Neural progenitor cell (in vitro differentiated cells): ENCODE results near the gene TMEM266. TPM values are rescaled to one million over a fixed set of nuclear protein-coding genes. Genes with fewer than 3 reads are reported as not detected.

Experiments used
- DNase-seq: peaks from one replicate; pipeline ENCODE4 v3.0.0-alpha.2; 2016; ENCODE audit warnings: low spot score
- H2AFZ ChIP-seq: fragments of 200-600 bp; sonication (generic); replicated peaks from 2 replicates; pipeline ENCODE4 v1.6.1; 2016; ENCODE audit warnings: antibody characterized with exemption
- H3F3A ChIP-seq: fragments of 200-600 bp; sonication (generic); 2 replicates; pipeline ENCODE4 v1.6.1; 2016; ENCODE audit warnings: antibody characterized with exemption, low read depth
- H3K27ac ChIP-seq: fragments of 200-600 bp; sonication (generic); 2 replicates; pipeline ENCODE4 v1.5.1; 2016; ENCODE audit warnings: mild to moderate bottlenecking
- H3K27me3 ChIP-seq: fragments of 200-600 bp; sonication (generic); 2 replicates; pipeline ENCODE4 v1.6.1; 2016; ENCODE audit warnings: mild to moderate bottlenecking, moderate library complexity
- H3K36me3 ChIP-seq: fragments of 200-600 bp; sonication (generic); 2 replicates; pipeline ENCODE4 v1.5.1; 2016
- H3K4me1 ChIP-seq: fragments of 200-600 bp; sonication (generic); 2 replicates; pipeline ENCODE4 v1.6.1; 2016; ENCODE audit warnings: mixed run types
- H3K4me2 ChIP-seq: fragments of 200-600 bp; sonication (generic); 2 replicates; pipeline ENCODE4 v1.6.1; 2016
- H3K4me3 ChIP-seq: fragments of 200-600 bp; sonication (generic); 2 replicates; pipeline ENCODE4 v1.5.1; 2016
- H3K79me2 ChIP-seq: fragments of 200-600 bp; sonication (generic); 2 replicates; pipeline ENCODE4 v1.6.1; 2016; ENCODE audit warnings: low read depth
- H3K9ac ChIP-seq: fragments of 200-600 bp; sonication (generic); 2 replicates; pipeline ENCODE4 v1.6.1; 2016
- H3K9me3 ChIP-seq: fragments of 200-600 bp; sonication (generic); 2 replicates; pipeline ENCODE4 v1.5.1; 2016; ENCODE audit warnings: low read depth
- H4K20me1 ChIP-seq: fragments of 200-600 bp; sonication (generic); 2 replicates; pipeline ENCODE4 v1.6.1; 2016; ENCODE audit warnings: low read depth
- H3K27ac Mint-ChIP-seq: 3 replicates; pipeline ENCODE4 v1.8.0; 2021; ENCODE audit warnings: mixed read lengths
- H3K27me3 Mint-ChIP-seq: 2 replicates; pipeline ENCODE4 v1.8.0; 2022; ENCODE audit warnings: low read depth, mild to moderate bottlenecking, inconsistent platforms, moderate library complexity, mixed read lengths; ENCODE audit not compliant: insufficient read depth
- H3K36me3 Mint-ChIP-seq: 3 replicates; pipeline ENCODE4 v1.8.0; 2021; ENCODE audit warnings: mixed read lengths
- H3K4me1 Mint-ChIP-seq: 3 replicates; pipeline ENCODE4 v1.8.0; 2021; ENCODE audit warnings: mixed read lengths
- H3K4me3 Mint-ChIP-seq: 3 replicates; pipeline ENCODE4 v1.8.0; 2021; ENCODE audit warnings: mild to moderate bottlenecking, moderate library complexity, mixed read lengths
- H3K9me3 Mint-ChIP-seq: 3 replicates; pipeline ENCODE4 v1.8.0; 2020; ENCODE audit warnings: mixed read lengths
- CTCF ChIP-seq: fragments of 200-600 bp; sonication (generic); IDR thresholded peaks from 2 replicates; pipeline ENCODE4 v1.5.1; 2017; ENCODE audit warnings: antibody characterized with exemption, mild to moderate bottlenecking
- EZH2 ChIP-seq: fragments of 200-600 bp; sonication (generic); IDR thresholded peaks from 2 replicates; pipeline ENCODE4 v1.6.1; 2017; ENCODE audit warnings: antibody characterized with exemption, mild to moderate bottlenecking, moderate library complexity
- EZH2phosphoT487 ChIP-seq: fragments of 200-600 bp; sonication (generic); IDR thresholded peaks from 2 replicates; pipeline ENCODE4 v1.6.1; 2017; ENCODE audit warnings: antibody characterized with exemption
- total RNA-seq: library from RNA; depleted of rRNA; stranded (reverse); fragments of >200 nt; gene quantifications from 2 replicates; pipeline ENCODE4 v1.2.3, GENCODE V29; 2015; ENCODE audit warnings: low replicate concordance

TMEM266 gene
- total RNA-seq, 1 donor from 2014 or later = 0.43 TPM

GRCh38 chr15:76073554-76073953 is 13.8 kb downstream of the TMEM266 start:
- Histone ChIP-seq H3F3A (no peaks in the 10 kb centered on the region), H2AFZ (no peak overlapping the region), H3K9ac (no peak overlapping the region), H3K79me2 (no peaks in the 10 kb centered on the region), H3K36me3 (no peaks in the 10 kb centered on the region), H3K4me2 (no peak overlapping the region), H3K9me3 (no peaks in the 10 kb centered on the region), H3K4me1 (no peaks in the 10 kb centered on the region), H4K20me1 (no peaks in the 10 kb centered on the region), H3K27ac (no peak overlapping the region), H3K4me3 (no peak overlapping the region), H3K27me3 (no peaks in the 10 kb centered on the region)
- DNase-seq = no peak
- Mint-ChIP-seq H3K4me1 (no peaks in the 10 kb centered on the region), H3K27ac (no peak overlapping the region), H3K9me3 (no peaks in the 10 kb centered on the region), H3K36me3 (no peaks in the 10 kb centered on the region), H3K27me3 (no peaks in the 10 kb centered on the region), H3K4me3 (no peak overlapping the region)
- no peak for TF ChIP-seq EZH2phosphoT487
- no peak for TF ChIP-seq EZH2

GRCh38 chr15:76075046-76075445 is 15.3 kb downstream of the TMEM266 start:
- no peak for DNase-seq
- no peak for TF ChIP-seq EZH2
- TF ChIP-seq EZH2phosphoT487 = no peak
- no peak overlapping the region for H3K4me3 Mint-ChIP-seq
- Histone ChIP-seq H3K27ac (no peak overlapping the region), H3K9ac (no peak overlapping the region), H3K4me2 (no peak overlapping the region), H3K36me3 (no peaks in the 10 kb centered on the region), H3K27me3 (no peaks in the 10 kb centered on the region), H2AFZ (no peak overlapping the region), H3F3A (no peaks in the 10 kb centered on the region), H3K79me2 (no peaks in the 10 kb centered on the region), H4K20me1 (no peaks in the 10 kb centered on the region), H3K9me3 (no peaks in the 10 kb centered on the region), H3K4me1 (no peaks in the 10 kb centered on the region), H3K4me3 (no peak overlapping the region)
- no peaks in the 10 kb centered on the region for H3K9me3 Mint-ChIP-seq
- H3K36me3 Mint-ChIP-seq = no peaks in the 10 kb centered on the region
- H3K27ac Mint-ChIP-seq = no peak overlapping the region
- H3K4me1 Mint-ChIP-seq = no peaks in the 10 kb centered on the region
- no peaks in the 10 kb centered on the region for H3K27me3 Mint-ChIP-seq

- H3K4me1 ChIP-seq = no peaks in the 10 kb centered on the region
These were observed 18.6 kb downstream of the TMEM266 start for GRCh38 chr15:76078285-76078877.

GRCh38 chr15:76084256-76084655 is 24.5 kb downstream of the TMEM266 start:
- no peaks in the 10 kb centered on the region for H3K9me3 Mint-ChIP-seq
- H3K4me3 ChIP-seq = no peak overlapping the region
- H3K36me3 ChIP-seq = no peaks in the 10 kb centered on the region
- no peak overlapping the region for H3K4me2 ChIP-seq
- no peak overlapping the region for H3K27ac Mint-ChIP-seq
- H3K4me1 Mint-ChIP-seq = no peaks in the 10 kb centered on the region
- H4K20me1 ChIP-seq = no peaks in the 10 kb centered on the region
- no peaks in the 10 kb centered on the region for H3K36me3 Mint-ChIP-seq
- no peak overlapping the region for H2AFZ ChIP-seq
- TF ChIP-seq EZH2 = no peak
- no peak for TF ChIP-seq CTCF
- TF ChIP-seq EZH2phosphoT487 = no peak
- H3K9me3 ChIP-seq = no peaks in the 10 kb centered on the region
- H3K27me3 Mint-ChIP-seq = no peaks in the 10 kb centered on the region
- H3K4me1 ChIP-seq = no peaks in the 10 kb centered on the region
- H3K4me3 Mint-ChIP-seq = no peak overlapping the region
- no peaks in the 10 kb centered on the region for H3F3A ChIP-seq
- no peak overlapping the region for H3K9ac ChIP-seq
- no peak for DNase-seq
- H3K79me2 ChIP-seq = no peaks in the 10 kb centered on the region
- no peak overlapping the region for H3K27ac ChIP-seq
- no peaks in the 10 kb centered on the region for H3K27me3 ChIP-seq

More at GRCh38 chr15:76078285-76078877, 18.6 kb downstream of the TMEM266 start:
- Mint-ChIP-seq H3K27me3 (no peaks in the 10 kb centered on the region), H3K27ac (no peak overlapping the region), H3K4me3 (no peak overlapping the region), H3K4me1 (no peaks in the 10 kb centered on the region), H3K36me3 (no peaks in the 10 kb centered on the region), H3K9me3 (no peaks in the 10 kb centered on the region)
- Histone ChIP-seq H3K9ac (no peak overlapping the region), H3K36me3 (no peaks in the 10 kb centered on the region), H4K20me1 (no peaks in the 10 kb centered on the region), H3K27ac (no peak overlapping the region), H3K27me3 (no peaks in the 10 kb centered on the region), H3K4me3 (no peak overlapping the region), H3F3A (no peaks in the 10 kb centered on the region), H3K79me2 (no peaks in the 10 kb centered on the region), H3K9me3 (no peaks in the 10 kb centered on the region), H3K4me2 (no peak overlapping the region), H2AFZ (no peak overlapping the region)
- DNase-seq = no peak
- no peak for TF ChIP-seq EZH2
- no peak for TF ChIP-seq EZH2phosphoT487
- TF ChIP-seq CTCF = no peak
